Aorta (tissue), 5 donors: ENCODE measurements around the gene TOMM22. TPM values are rescaled to one million over a fixed set of nuclear protein-coding genes. Genes with fewer than 3 reads are reported as not detected.

Experiments used
- ATAC-seq: fragments of 200-7000 bp; cut with Tn5 transposase; one replicate; pipeline ENCODE4 v1.9.1; 2022; ENCODE audit warnings: moderate library complexity; ENCODE audit not compliant: low FRiP score
- DNase-seq, 2 donors: peaks; one replicate each; pipeline ENCODE4 v3.0.0-alpha.2; 2020
- H3K27ac ChIP-seq, 2 donors: one replicate each; pipeline ENCODE4 v1.5.1; 2013; ENCODE audit warnings: low read length in 2 of 2, mild to moderate bottlenecking in 2 of 2, moderate library complexity in 2 of 2, control low read depth in 1 of 2, inconsistent platforms in 1 of 2, low read depth in 1 of 2
- H3K27me3 ChIP-seq, 2 donors: one replicate each; pipeline ENCODE4 v1.6.1; 2013; ENCODE audit warnings: control low read depth in 1 of 2, low read length in 1 of 2, mild to moderate bottlenecking in 1 of 2, moderate library complexity in 1 of 2; ENCODE audit not compliant: insufficient read depth in 2 of 2, control insufficient read depth in 1 of 2
- H3K36me3 ChIP-seq, 2 donors: one replicate each; pipeline ENCODE4 v1.6.1; 2013; ENCODE audit warnings: control low read depth in 1 of 2, low read length in 1 of 2, mild to moderate bottlenecking in 1 of 2; ENCODE audit not compliant: insufficient read depth in 2 of 2, control insufficient read depth in 1 of 2
- H3K4me1 ChIP-seq, 2 donors: one replicate each; pipeline ENCODE4 v1.6.1; 2013; ENCODE audit warnings: low read length in 2 of 2, control low read depth in 1 of 2, mild to moderate bottlenecking in 1 of 2, moderate library complexity in 1 of 2; ENCODE audit not compliant: insufficient read depth in 2 of 2, control insufficient read depth in 1 of 2
- H3K4me3 ChIP-seq, 2 donors: one replicate each; pipeline ENCODE4 v1.5.1; 2013; ENCODE audit warnings: low read length in 2 of 2, control low read depth in 1 of 2, mild to moderate bottlenecking in 1 of 2
- H3K9me3 ChIP-seq: one replicate; pipeline ENCODE4 v1.6.1; 2013; ENCODE audit warnings: mild to moderate bottlenecking, low read length; ENCODE audit not compliant: control insufficient read depth
- WGBS, 2 donors: extraction: QIAGEN DNeasy Blood & Tissue Kit; methylation state at CpG; one replicate each; pipeline ENCODE4 v1.1.7; 2013; 5-methylcytosine and 5-hydroxymethylcytosine counted together
- intact Hi-C, 2 donors: fragments of 100-400 bp; cut with DNase I; formaldehyde crosslinking; loops; one replicate each; pipeline versions ENCODE4 v1.14.2 to v1.15.0; 2022
- polyA plus RNA-seq, 2 donors: library from polyadenylated mRNA; stranded (reverse); fragments of 200-250 nt; gene quantifications; one replicate each; pipeline ENCODE4 v1.2.3, GENCODE V29; 2013
- total RNA-seq, 2 donors: library from RNA; stranded (reverse); fragmentation: NEBNext Ultra II Directional; extraction: Animal tissue kit (Norgen Biotek cat#: 25700); gene quantifications; one replicate each; pipeline ENCODE4 v1.2.1, GENCODE V29; 2021
- donor health status: healthy with polysubstance abuse.
- donor health status: Bipolar disorder and iron deficiency.
- donor health status: DM: no; HTN: no; CAD: no.
- donor health status: DM: no; HTN: no; CAD: no.
- donor health status: DM: yes; HTN: yes; CAD: no.

Gene TOMM22
- total and polyA plus RNA-seq, 4 donors, result 28.9 to 42.4 (median 37.6) TPM

- no peaks in the 10 kb centered on the region for H3K36me3 ChIP-seq
- DNase-seq (no peak), ATAC-seq (no peak)
- H3K4me3 ChIP-seq, result no peak overlapping the region
- H3K27me3 ChIP-seq, result no peaks in the 10 kb centered on the region
- no peak overlapping the region for H3K27ac ChIP-seq
- WGBS, 2 donors, result 92 to 95% methylated on average over 10 of the region's 10 CpGs
- intact Hi-C loops, result loop anchor here in 1 of 2 donors (5.0 kb wide), 1 partner anchor 36 kb away; no protein-coding TSS in a partner anchor
- no peaks in the 10 kb centered on the region for H3K4me1 ChIP-seq
- no peaks in the 10 kb centered on the region for H3K9me3 ChIP-seq
Observed at GRCh38 chr22:38716271-38716670, 34.5 kb downstream of the TOMM22 start.

GRCh38 chr22:38716826-38717225, 35.1 kb downstream of the TOMM22 start:
- H3K4me3 ChIP-seq, result no peak overlapping the region
- H3K9me3 ChIP-seq, result no peaks in the 10 kb centered on the region
- WGBS, 2 donors, result 92 to 97% methylated on average over 9 of the region's 9 CpGs
- no peak overlapping the region for H3K27ac ChIP-seq
- DNase-seq (peak in 1 of 2 donors; percentile 46), ATAC-seq (no peak)
- H3K27me3 ChIP-seq, result no peaks in the 10 kb centered on the region
- H3K4me1 ChIP-seq, result no peaks in the 10 kb centered on the region
- H3K36me3 ChIP-seq, result peaks cover 0 to 2% of the 10 kb centered on the region in 2 donors
- intact Hi-C loops, result loop anchor here in 1 of 2 donors (5.0 kb wide), 1 partner anchor 35 kb away; no protein-coding TSS in a partner anchor

- Histone ChIP-seq H3K9me3 (no peaks in the 10 kb centered on the region), H3K27ac (no peak overlapping the region), H3K36me3 (peaks cover 0 to 2% of the 10 kb centered on the region in 2 donors), H3K27me3 (no peaks in the 10 kb centered on the region), H3K4me3 (no peak overlapping the region), H3K4me1 (no peaks in the 10 kb centered on the region)
- intact Hi-C loops, result loop anchor here in 1 of 2 donors (5.0 kb wide), 1 partner anchor 35 kb away; no protein-coding TSS in a partner anchor
- no peak for ATAC-seq
- DNase-seq, result no peak
- 87 to 91% methylated on average over 6 of the region's 6 CpGs for WGBS, 2 donors
Observed at GRCh38 chr22:38717244-38717643, 35.5 kb downstream of the TOMM22 start.

- H3K27ac ChIP-seq, result peak overlapping the region in 1 of 2 donors; percentile 10
Observed at GRCh38 chr22:38718414-38718813, 36.7 kb downstream of the TOMM22 start.

GRCh38 chr22:38719196-38719595, 37.4 kb downstream of the TOMM22 start:
- H3K27me3 ChIP-seq, result no peaks in the 10 kb centered on the region
- H3K4me1 ChIP-seq, result no peaks in the 10 kb centered on the region
- 89 to 91% methylated on average over 6 of the region's 6 CpGs for WGBS, 2 donors
- no peak for ATAC-seq
- intact Hi-C loops, result loop anchor here in 1 of 2 donors (5.0 kb wide), 1 partner anchor 33 kb away; no protein-coding TSS in a partner anchor
- H3K9me3 ChIP-seq, result no peaks in the 10 kb centered on the region
- peaks cover 0 to 2% of the 10 kb centered on the region in 2 donors for H3K36me3 ChIP-seq
- H3K27ac ChIP-seq, result no peak overlapping the region
- DNase-seq, result peak in 1 of 2 donors; percentile 28
- no peak overlapping the region for H3K4me3 ChIP-seq

More at GRCh38 chr22:38718414-38718813, 36.7 kb downstream of the TOMM22 start:
- Histone ChIP-seq H3K9me3 (no peaks in the 10 kb centered on the region), H3K4me3 (no peak overlapping the region), H3K4me1 (no peaks in the 10 kb centered on the region), H3K36me3 (peaks cover 0 to 2% of the 10 kb centered on the region in 2 donors), H3K27me3 (no peaks in the 10 kb centered on the region)
- DNase-seq (peak; percentile 81 to 89), ATAC-seq (peak; percentile 88)
- 16 to 17% methylated on average over 6 of the region's 6 CpGs for WGBS, 2 donors
- intact Hi-C loops, result loop anchor here (1.0 to 5.0 kb wide), 2 partner anchors 13 to 34 kb away; partner anchors contain the start of gene GTPBP1 (in 1 of the 2)

- DNase-seq (no peak), ATAC-seq (no peak)
- Histone ChIP-seq H3K4me1 (no peaks in the 10 kb centered on the region), H3K36me3 (peaks cover 5 to 7% of the 10 kb centered on the region in 2 donors), H3K27ac (no peak overlapping the region), H3K9me3 (no peaks in the 10 kb centered on the region), H3K27me3 (no peaks in the 10 kb centered on the region), H3K4me3 (no peak overlapping the region)
- intact Hi-C loops, result no loop called here
- WGBS, 2 donors, result 81 to 83% methylated on average over 3 of the region's 3 CpGs
Observed at GRCh38 chr22:38720350-38720749, 38.6 kb downstream of the TOMM22 start.

GRCh38 chr22:38721551-38721950, 39.8 kb downstream of the TOMM22 start:
- no peaks in the 10 kb centered on the region for H3K4me1 ChIP-seq
- no peak overlapping the region for H3K27ac ChIP-seq
- no peaks in the 10 kb centered on the region for H3K9me3 ChIP-seq
- 85 to 89% methylated on average over 7 of the region's 7 CpGs for WGBS, 2 donors
- intact Hi-C loops, result no loop called here
- H3K27me3 ChIP-seq, result no peaks in the 10 kb centered on the region
- no peak overlapping the region for H3K4me3 ChIP-seq
- DNase-seq (no peak), ATAC-seq (no peak)
- peaks cover 5 to 11% of the 10 kb centered on the region in 2 donors for H3K36me3 ChIP-seq

- WGBS, 2 donors, result 96% methylated on average over 7 of the region's 7 CpGs
- DNase-seq, result peak in 1 of 2 donors; percentile 47
- Histone ChIP-seq H3K27ac (no peak overlapping the region), H3K4me1 (no peaks in the 10 kb centered on the region), H3K4me3 (no peak overlapping the region), H3K36me3 (peaks cover 5 to 21% of the 10 kb centered on the region in 2 donors), H3K27me3 (no peaks in the 10 kb centered on the region), H3K9me3 (no peaks in the 10 kb centered on the region)
- intact Hi-C loops, result no loop called here
- ATAC-seq, result no peak
Observed at GRCh38 chr22:38724176-38724575, 42.4 kb downstream of the TOMM22 start.

GRCh38 chr22:38724926-38725571, 43.3 kb downstream of the TOMM22 start:
- no peaks in the 10 kb centered on the region for H3K9me3 ChIP-seq
- no peak overlapping the region for H3K27ac ChIP-seq
- DNase-seq, result peak in 1 of 2 donors; percentile 39
- H3K4me3 ChIP-seq, result no peak overlapping the region
- no peaks in the 10 kb centered on the region for H3K4me1 ChIP-seq
- H3K36me3 ChIP-seq, result peaks cover 5 to 24% of the 10 kb centered on the region in 2 donors
- WGBS, 2 donors, result 38 to 44% methylated on average over 3 of the region's 3 CpGs
- H3K27me3 ChIP-seq, result no peaks in the 10 kb centered on the region
- intact Hi-C loops, result no loop called here
- ATAC-seq, result no peak
